Umbilical cord (tissue), 2 donors: ENCODE results near the gene PDCL2. TPM values are rescaled to one million over a fixed set of nuclear protein-coding genes. Genes with fewer than 3 reads are reported as not detected.
"Not testable (repeated sequence)": the region's sequence is repeated elsewhere in the genome, so short reads cannot be mapped to it uniquely, and the experiment has no call there.

Source experiments
- DNase-seq: peaks from one replicate; pipeline ENCODE4 v3.0.0-alpha.2; 2015; ENCODE audit warnings: low spot score
- total RNA-seq: library from RNA; depleted of rRNA; stranded (reverse); fragments of >200 nt; gene quantifications from one replicate; pipeline ENCODE4 v1.2.3, GENCODE V29; 2014; ENCODE audit warnings: low replicate concordance; ENCODE audit not compliant: insufficient read depth

Gene PDCL2
- total RNA-seq, 1 donor from 2014 or later: not detected

- no peak for DNase-seq
Measured at GRCh38 chr4:55598641-55599040, 6.6 kb upstream of the PDCL2 start.

- DNase-seq: no peak
Measured at GRCh38 chr4:55588160-55588559, 3.9 kb downstream of the PDCL2 start.

- DNase-seq: not testable (repeated sequence)
Measured at GRCh38 chr4:55582773-55583172, 9.3 kb downstream of the PDCL2 start.

GRCh38 chr4:55578341-55579010, 13.6 kb downstream of the PDCL2 start:
- DNase-seq: no peak

GRCh38 chr4:55575513-55575912, 16.5 kb downstream of the PDCL2 start:
- no peak for DNase-seq

GRCh38 chr4:55574252-55574651, 17.8 kb downstream of the PDCL2 start:
- no peak for DNase-seq

- no peak for DNase-seq
Measured at GRCh38 chr4:55571806-55572205, 20.2 kb downstream of the PDCL2 start.

GRCh38 chr4:55568905-55569504, 23.0 kb downstream of the PDCL2 start:
- no peak for DNase-seq

GRCh38 chr4:55561889-55562288, 30.2 kb downstream of the PDCL2 start:
- no peak for DNase-seq

- no peak for DNase-seq
Measured at GRCh38 chr4:55560096-55560495, 31.9 kb downstream of the PDCL2 start.

- DNase-seq: peak; percentile 49
Measured at GRCh38 chr4:55554453-55555030, 37.5 kb downstream of the PDCL2 start.

GRCh38 chr4:55553441-55554201, 38.4 kb downstream of the PDCL2 start:
- peak; percentile 48 for DNase-seq

- DNase-seq: not testable (repeated sequence)
Measured at GRCh38 chr4:55551964-55552363, 40.1 kb downstream of the PDCL2 start.

- peak; percentile 77 for DNase-seq
Measured at GRCh38 chr4:55549888-55550287, 42.2 kb downstream of the PDCL2 start.

GRCh38 chr4:55547918-55548317, 44.1 kb downstream of the PDCL2 start:
- no peak for DNase-seq

- no peak for DNase-seq
Measured at GRCh38 chr4:55547466-55547770, 44.6 kb downstream of the PDCL2 start.

- peak; percentile 94 for DNase-seq
Measured at GRCh38 chr4:55546756-55547465, 45.1 kb downstream of the PDCL2 start, which contains the start of gene CLOCK. Gene CLOCK (minus strand): TSS chr4:55546909. CDS start chr4:55482785, 64,124 bp downstream.

GRCh38 chr4:55546506-55546755, 45.6 kb downstream of the PDCL2 start:
- no peak for DNase-seq

- peak; percentile 87 for DNase-seq
Measured at GRCh38 chr4:55545641-55546505, 46.2 kb downstream of the PDCL2 start.

- peak; percentile 25 for DNase-seq
Measured at GRCh38 chr4:55545151-55545550, 46.9 kb downstream of the PDCL2 start.

- DNase-seq: no peak
Measured at GRCh38 chr4:55543858-55544257, 48.2 kb downstream of the PDCL2 start.
